CD4-positive, alpha-beta T cell treated with Interleukin-17A for 1 hour (primary cell): ENCODE measurements around the gene DUSP15.
"Not testable (repeated sequence)": the region's sequence is repeated elsewhere in the genome, so short reads cannot be mapped to it uniquely, and the experiment has no call there.

ENCODE experiments used
- DNase-seq: peaks from one replicate; pipeline ENCODE4 v3.0.0-alpha.2; 2020

DUSP15 gene

DNA sequence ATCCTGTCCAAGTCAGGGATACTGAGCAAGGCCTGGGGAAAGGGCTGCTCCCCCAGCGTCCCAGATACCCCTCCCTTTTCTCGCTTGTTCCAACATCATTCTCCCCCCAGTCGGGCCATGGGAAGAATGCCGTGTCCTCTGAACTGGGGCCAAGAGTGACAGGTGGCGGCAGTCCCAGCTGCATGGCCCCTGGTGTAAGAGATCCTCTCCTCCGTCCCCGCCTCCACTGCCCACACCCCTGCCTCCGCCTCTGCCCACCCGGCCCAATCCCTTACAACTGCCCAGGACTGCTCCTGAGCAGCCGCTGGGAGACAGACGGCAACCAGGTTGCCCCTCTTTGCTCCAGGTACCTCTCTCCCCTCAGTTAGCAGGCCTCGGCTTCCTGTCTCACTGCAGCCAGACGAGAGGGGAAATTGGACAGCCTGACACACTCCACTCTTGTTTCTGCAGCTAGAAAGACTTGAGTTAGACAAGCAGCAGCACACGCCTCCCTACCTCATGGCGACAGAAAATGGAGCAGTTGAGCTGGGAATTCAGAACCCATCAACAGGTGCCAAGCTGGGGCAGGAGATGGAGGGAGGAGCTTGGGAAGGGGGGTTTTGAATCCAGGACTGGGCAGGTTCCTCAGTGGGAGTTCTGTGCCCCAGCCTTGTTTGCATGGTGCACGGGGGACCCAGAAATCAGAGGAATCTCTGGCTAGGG is 51.1 kb downstream of the DUSP15 start, which contains the start of gene MYLK2:
TSS of gene MYLK2 (plus strand) at position 274 of the 702 bp plus-strand sequence. CDS start at position 499, 225 bp downstream.
- DNase-seq: no peak

DNA sequence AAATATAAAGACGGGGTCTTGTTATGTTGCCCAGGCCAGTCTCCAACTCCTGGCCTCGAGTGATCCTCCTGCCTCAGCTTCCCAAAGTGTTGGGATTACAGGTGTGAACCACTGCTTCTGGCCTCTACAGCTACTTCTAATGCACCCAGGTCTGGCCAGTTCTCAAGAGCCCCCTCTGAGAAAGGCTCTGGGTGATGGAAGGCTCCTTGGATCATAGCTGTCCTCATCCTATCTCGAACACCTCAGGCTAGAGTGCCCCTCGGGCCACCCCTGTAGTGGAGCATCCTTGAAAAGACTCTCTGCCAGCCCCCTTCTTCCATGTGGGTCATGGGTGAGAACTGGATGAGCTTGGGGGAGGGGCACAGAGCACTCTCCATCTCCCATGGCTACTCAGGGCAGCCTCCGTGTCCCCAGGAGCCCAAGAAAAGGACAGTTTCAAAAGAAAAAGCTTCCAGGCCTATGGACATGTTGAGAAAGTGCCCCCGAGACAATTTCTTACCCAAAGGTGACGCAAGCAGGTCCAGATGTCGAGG is 51.9 kb downstream of the DUSP15 start:
- DNase-seq: no peak

DNA sequence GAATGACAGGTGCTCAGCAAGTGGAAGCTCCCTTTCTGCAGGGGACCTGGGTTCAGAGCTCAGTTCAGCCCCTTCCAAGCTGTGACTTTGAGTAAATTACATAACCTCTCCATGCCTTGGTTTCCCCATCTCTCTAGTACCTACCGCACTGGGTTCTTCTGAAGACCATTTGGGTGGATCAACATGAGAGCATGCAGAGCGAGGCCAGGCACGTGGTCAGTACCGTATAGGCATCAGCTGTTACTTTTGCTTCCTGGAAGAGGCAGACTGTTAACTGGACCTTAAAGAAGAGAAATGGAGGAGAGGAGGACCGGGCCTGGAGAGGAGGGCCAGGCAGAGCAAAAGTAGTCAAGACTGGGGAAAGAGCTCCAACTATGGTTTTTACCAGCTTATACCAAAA is 52.9 kb downstream of the DUSP15 start:
- no peak for DNase-seq

DNA sequence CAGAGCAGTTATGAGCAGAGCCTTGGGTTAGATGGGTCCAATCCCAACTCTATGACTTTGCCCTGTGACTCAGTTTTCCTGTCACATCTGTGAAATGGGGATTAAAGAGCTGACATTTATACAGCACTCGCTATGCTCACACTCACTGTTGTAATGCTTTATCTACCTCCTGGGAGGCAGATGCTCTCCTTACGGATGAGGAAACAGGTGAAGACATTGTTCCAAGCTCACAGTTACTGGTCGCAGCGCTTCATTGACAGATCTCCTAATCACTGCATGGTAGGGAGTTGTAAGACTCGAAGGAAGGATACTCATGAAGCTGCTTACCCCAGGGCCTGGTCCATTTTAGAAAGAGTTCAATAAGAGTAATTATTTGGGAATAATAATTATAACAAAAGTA is 54.1 kb downstream of the DUSP15 start:
- DNase-seq: no peak

DNA sequence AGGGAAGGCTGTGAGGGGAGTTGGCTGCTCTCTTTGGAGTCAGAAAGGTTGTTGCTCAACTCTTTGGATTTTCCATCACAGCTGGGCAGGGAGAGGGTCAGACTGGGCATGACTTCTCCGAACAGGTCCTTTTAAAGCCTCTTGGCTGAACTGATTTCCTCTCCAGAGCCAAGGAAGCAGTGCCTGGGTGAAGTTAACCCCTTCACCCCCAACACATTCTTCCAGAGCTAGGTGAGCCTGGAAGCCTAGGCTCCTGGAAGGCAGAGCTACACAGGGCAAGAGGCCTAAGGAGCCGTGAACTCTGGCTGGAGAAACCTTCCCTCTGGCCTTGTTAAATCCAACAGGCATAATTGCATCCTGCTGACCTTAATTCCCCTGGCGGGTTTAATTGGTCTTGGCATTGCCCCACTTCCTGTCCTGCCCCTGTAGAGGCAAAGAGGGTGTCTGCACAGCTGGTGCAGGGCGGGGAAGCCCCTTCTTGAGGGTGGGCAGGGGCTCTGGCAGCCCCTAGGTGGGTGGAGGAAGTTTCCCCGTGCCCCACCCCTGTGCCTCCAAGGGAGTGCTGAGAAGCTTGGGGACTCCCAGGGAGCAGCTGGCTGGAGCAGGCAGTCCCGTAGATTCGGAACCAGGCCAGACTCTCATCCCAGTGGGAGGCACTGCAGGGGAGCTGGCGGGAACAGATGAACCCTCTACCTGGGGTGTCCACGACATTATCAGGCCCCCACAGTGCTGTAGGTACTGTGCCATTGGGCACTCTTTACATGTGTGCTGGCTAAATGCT is 54.7 kb downstream of the DUSP15 start:
- no peak for DNase-seq

DNA sequence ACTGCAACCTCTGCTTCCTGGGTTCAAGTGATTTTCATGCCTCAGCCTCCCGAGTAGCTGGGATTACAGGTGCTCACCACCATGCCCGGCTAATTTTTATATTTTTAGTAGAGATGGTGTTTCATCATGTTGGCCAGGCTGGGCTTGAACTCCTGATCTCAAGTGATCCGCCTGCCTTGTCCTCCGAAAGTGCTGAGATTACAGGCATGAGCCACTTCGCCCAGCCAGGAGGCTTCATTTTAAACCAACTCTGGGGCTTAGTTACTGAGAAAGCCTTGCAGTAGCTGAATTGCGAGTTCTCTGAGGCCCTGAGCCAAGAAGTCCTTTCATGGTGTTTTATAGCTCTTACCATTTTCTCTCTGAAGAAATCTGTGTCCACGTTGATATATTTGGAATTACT is 56.2 kb downstream of the DUSP15 start:
- not testable (repeated sequence) for DNase-seq

DNA sequence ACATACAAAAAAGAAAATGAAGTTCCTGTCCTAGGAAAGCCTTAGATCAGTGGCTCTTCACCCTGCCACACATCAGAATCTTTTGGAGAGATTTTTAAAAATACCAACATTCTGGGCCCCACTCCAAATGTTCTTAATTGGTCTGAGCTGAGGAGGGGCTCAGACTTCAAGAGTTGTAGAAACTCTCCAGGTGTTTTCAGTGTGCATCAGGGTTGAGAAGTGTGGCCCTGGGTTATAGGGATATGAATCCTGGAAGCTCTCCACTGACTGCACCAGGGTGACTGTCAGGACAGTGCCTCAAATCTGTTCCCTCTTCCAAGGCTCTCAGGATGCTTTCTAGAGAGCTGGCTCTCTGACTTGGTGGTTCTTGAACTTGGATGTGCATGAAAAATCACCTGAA is 56.7 kb downstream of the DUSP15 start:
- DNase-seq: no peak

DNA sequence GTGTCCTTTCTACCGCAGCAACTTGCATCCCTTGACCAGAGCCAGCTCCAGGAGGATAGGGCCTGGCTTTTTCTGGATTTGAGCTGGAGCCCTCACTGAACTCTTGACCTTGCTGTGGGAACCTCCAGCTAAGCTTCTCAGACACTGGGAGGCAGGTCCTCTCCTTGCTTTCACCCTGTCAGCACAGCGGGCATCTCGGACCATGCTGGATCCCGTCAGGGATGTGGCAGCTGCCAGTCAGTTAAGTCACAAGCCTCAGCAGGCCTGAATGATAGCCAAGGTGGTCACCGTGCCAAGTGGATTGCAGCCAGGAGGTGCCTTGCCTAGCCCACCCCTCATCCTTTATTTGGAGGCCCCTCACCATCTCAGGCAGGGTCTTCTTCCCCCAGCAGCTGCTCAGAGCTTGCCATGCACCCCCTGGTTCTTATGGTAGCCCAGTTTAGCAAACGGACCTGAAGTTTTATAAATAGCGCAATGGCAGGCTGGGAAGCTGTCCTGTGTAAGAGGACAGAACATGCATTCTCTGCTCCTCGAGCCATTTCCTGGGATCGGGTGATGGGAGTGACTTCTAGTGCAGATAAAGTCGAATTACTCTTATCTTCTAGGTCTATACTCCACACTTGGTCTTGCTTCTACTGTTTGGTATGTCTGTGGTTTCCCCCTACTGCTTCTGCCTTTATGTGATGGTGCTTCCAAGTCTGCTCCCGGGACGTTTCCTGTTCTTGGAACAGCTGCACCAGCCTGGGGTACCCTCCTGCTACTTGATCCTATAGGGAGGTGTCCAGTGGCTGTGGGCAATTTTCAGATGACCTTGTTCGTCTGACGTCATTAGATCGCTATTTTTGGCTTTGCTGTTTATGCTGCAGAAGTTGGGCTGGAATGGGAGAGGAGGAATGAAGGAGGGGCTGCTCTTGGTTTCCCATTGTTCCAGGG is 58.3 kb downstream of the DUSP15 start:
- DNase-seq: no peak

DNA sequence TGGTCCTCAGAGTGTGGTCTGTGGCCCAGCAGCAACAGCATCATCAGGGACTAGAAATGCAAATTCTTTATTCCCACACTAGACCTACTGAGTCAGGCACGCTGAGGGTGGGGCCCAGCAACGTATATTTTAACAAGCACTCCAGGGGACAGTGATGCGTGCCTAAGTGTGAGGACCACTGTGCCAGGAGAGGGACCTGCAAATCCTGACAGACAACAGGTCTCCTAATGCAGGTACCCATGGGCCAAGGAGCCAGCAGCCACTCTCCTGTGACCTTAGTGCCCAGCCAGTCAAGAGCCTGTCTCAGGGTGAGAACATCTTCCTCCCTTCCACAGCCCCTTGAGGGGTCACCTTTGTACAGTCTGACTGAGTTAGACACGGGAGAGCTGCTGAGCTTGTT is 59.1 kb downstream of the DUSP15 start:
- no peak for DNase-seq
